ENCODE results near the gene POLN. TPM values are rescaled to one million over a fixed set of nuclear protein-coding genes. Genes with fewer than 3 reads are reported as not detected.

Gene POLN
- total RNA-seq, 1 donor: 2.9 TPM

DNA sequence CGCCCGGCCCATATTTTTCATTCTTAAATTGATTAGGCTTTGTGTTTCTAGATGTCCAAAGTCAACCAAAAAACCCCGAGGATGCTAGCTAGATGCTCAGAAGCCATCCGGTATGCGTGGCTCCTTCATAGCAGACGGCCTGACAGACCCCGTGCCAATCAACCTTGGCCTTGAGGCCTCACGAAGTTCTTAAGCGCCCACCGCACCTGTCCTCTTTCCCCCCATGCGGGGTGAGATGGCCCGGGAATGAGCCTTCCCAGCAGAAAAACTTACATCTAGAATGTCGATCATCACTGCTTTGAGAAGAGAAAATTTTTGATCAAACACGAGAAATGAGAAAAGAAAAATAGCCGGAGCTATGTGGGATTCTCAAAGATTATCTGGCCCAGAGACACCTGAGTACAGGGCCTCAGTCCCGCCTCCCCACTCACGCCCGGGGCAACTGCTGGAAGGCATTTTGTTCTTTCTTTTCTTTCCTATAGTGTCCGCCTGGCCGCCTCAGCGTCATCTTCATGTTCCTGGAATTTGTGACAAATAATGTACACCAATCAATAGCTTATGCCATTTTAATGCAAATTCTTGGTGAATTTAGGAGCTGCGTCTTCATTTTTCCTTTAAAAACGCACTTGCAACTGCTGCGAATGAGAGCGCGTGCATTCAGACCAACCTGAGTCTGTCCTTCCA, 184.4 kb downstream of the POLN start:
- Histone ChIP-seq H3K27ac (ENCODE audit: low read depth, low read length) (no peak overlapping the region), H2AFZ (ENCODE audit: low read length) (no peak overlapping the region), H3K4me3 (ENCODE audit: insufficient read depth, low read length) (no peak overlapping the region), H3K27me3 (ENCODE audit: insufficient read depth, low read length) (peaks cover 35% of the 10 kb centered on the region), H3K79me2 (ENCODE audit: insufficient read depth, low read length) (no peaks in the 10 kb centered on the region), H3K4me1 (ENCODE audit: insufficient read depth, low read length) (no peaks in the 10 kb centered on the region), H3K4me2 (ENCODE audit: insufficient read depth, low read length) (no peak overlapping the region), H3K36me3 (ENCODE audit: insufficient read depth, low read length) (no peaks in the 10 kb centered on the region), H3K9me3 (ENCODE audit: low read depth, low read length) (no peaks in the 10 kb centered on the region), H4K20me1 (ENCODE audit: insufficient read depth, low read length) (no peaks in the 10 kb centered on the region)
- DNase-seq (ENCODE audit: insufficient read length, low spot score, missing footprints): peak; percentile 36
- TF ChIP-seq, protein P1, sequence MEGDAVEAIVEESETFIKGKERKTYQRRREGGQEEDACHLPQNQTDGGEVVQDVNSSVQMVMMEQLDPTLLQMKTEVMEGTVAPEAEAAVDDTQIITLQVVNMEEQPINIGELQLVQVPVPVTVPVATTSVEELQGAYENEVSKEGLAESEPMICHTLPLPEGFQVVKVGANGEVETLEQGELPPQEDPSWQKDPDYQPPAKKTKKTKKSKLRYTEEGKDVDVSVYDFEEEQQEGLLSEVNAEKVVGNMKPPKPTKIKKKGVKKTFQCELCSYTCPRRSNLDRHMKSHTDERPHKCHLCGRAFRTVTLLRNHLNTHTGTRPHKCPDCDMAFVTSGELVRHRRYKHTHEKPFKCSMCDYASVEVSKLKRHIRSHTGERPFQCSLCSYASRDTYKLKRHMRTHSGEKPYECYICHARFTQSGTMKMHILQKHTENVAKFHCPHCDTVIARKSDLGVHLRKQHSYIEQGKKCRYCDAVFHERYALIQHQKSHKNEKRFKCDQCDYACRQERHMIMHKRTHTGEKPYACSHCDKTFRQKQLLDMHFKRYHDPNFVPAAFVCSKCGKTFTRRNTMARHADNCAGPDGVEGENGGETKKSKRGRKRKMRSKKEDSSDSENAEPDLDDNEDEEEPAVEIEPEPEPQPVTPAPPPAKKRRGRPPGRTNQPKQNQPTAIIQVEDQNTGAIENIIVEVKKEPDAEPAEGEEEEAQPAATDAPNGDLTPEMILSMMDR (IDR thresholded peaks at IDR 0.05; ENCODE audit: extremely low read depth, low read depth, low read length): no peak

DNA sequence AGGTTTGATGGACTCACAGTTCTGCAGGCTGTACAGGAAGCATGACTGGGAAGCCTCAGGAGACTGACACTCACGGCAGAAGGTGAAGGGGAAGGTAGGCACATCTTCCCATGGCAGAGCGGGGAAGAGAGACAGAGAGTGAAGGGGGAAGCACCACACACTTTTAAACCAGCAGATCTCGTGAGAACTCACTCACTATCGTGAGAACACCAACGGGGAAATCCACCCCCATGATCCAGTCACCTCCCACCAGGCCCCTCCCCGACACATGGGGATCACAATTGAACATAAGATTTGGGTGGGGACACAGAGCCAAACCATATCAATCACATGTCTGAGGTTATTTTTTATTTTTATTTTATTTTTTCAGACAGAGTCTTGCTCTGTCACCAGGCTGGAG, 187.7 kb downstream of the POLN start:
- DNase-seq (ENCODE audit: insufficient read length, low spot score, missing footprints): no peak
- Histone ChIP-seq H2AFZ (ENCODE audit: low read length) (no peak overlapping the region), H3K4me3 (ENCODE audit: insufficient read depth, low read length) (no peak overlapping the region), H3K27me3 (ENCODE audit: insufficient read depth, low read length) (peaks cover 51% of the 10 kb centered on the region), H3K36me3 (ENCODE audit: insufficient read depth, low read length) (no peaks in the 10 kb centered on the region), H3K27ac (ENCODE audit: low read depth, low read length) (no peak overlapping the region), H3K4me2 (ENCODE audit: insufficient read depth, low read length) (no peak overlapping the region), H3K79me2 (ENCODE audit: insufficient read depth, low read length) (no peaks in the 10 kb centered on the region), H3K9me3 (ENCODE audit: low read depth, low read length) (no peaks in the 10 kb centered on the region), H4K20me1 (ENCODE audit: insufficient read depth, low read length) (no peaks in the 10 kb centered on the region), H3K4me1 (ENCODE audit: insufficient read depth, low read length) (no peaks in the 10 kb centered on the region)
- TF ChIP-seq, protein P1 (IDR thresholded peaks at IDR 0.05; ENCODE audit: extremely low read depth, low read depth, low read length): no peak

DNA sequence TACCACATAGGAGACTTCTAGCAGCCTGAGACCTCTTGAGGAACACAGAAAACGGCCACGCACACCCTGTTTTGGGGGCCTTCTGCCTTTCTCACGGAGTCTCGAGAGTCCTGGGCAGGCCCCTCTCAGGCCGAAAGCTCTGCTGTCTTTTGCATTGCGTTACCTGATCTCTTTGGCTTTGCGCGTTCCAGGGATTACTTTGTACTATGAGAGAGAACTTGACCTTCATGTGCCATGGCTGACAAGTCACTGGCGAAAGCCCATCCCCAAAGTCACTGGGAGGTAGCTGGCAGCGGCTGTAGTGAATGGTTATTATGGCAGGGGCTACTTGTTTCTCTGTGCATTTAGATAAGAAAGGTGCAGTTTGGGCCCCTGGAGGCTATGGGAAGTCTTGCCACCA, 190.8 kb downstream of the POLN start:
- Histone ChIP-seq H2AFZ (ENCODE audit: low read length) (no peak overlapping the region), H3K4me1 (ENCODE audit: insufficient read depth, low read length) (no peaks in the 10 kb centered on the region), H3K36me3 (ENCODE audit: insufficient read depth, low read length) (no peaks in the 10 kb centered on the region), H3K4me2 (ENCODE audit: insufficient read depth, low read length) (no peak overlapping the region), H4K20me1 (ENCODE audit: insufficient read depth, low read length) (no peaks in the 10 kb centered on the region), H3K27ac (ENCODE audit: low read depth, low read length) (no peak overlapping the region), H3K9me3 (ENCODE audit: low read depth, low read length) (no peaks in the 10 kb centered on the region), H3K4me3 (ENCODE audit: insufficient read depth, low read length) (no peak overlapping the region), H3K27me3 (ENCODE audit: insufficient read depth, low read length) (peaks cover 31% of the 10 kb centered on the region), H3K79me2 (ENCODE audit: insufficient read depth, low read length) (no peaks in the 10 kb centered on the region)
- peak; percentile 26 for DNase-seq (ENCODE audit: insufficient read length, low spot score, missing footprints)
- TF ChIP-seq, protein P1 (IDR thresholded peaks at IDR 0.05; ENCODE audit: extremely low read depth, low read depth, low read length): no peak

DNA sequence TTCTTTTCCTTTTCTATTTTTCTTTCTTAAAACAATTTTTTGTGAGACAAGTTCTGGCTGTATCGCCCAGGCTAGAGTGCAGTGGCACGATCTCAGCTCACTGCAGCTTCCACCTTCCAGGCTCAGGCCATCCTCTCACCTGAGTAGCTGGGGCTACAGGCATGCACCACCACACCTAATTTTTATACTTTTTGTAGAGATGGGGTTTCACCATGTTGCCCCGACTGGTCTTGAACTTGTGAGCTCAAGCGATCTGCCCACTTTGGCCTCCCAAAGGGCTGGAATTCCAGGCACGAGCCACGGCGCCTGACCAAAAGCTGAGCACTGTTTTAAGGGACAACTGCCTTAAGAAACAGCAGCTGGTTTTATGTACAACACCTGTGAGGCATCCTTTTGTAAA, 192.1 kb downstream of the POLN start:
- H2AFZ ChIP-seq (ENCODE audit: low read length): no peak overlapping the region
- TF ChIP-seq, protein P1 (IDR thresholded peaks at IDR 0.05; ENCODE audit: extremely low read depth, low read depth, low read length): no peak
- no peaks in the 10 kb centered on the region for H3K4me1 ChIP-seq (ENCODE audit: insufficient read depth, low read length)
- H3K9me3 ChIP-seq (ENCODE audit: low read depth, low read length): no peaks in the 10 kb centered on the region
- peaks cover 31% of the 10 kb centered on the region for H3K27me3 ChIP-seq (ENCODE audit: insufficient read depth, low read length)
- H3K4me2 ChIP-seq (ENCODE audit: insufficient read depth, low read length): no peak overlapping the region
- H3K4me3 ChIP-seq (ENCODE audit: insufficient read depth, low read length): no peak overlapping the region
- no peaks in the 10 kb centered on the region for H3K36me3 ChIP-seq (ENCODE audit: insufficient read depth, low read length)
- no peak for DNase-seq (ENCODE audit: insufficient read length, low spot score, missing footprints)
- no peaks in the 10 kb centered on the region for H3K79me2 ChIP-seq (ENCODE audit: insufficient read depth, low read length)
- no peak overlapping the region for H3K27ac ChIP-seq (ENCODE audit: low read depth, low read length)
- no peaks in the 10 kb centered on the region for H4K20me1 ChIP-seq (ENCODE audit: insufficient read depth, low read length)
